ENCODE data around the gene DGKG.

DNA sequence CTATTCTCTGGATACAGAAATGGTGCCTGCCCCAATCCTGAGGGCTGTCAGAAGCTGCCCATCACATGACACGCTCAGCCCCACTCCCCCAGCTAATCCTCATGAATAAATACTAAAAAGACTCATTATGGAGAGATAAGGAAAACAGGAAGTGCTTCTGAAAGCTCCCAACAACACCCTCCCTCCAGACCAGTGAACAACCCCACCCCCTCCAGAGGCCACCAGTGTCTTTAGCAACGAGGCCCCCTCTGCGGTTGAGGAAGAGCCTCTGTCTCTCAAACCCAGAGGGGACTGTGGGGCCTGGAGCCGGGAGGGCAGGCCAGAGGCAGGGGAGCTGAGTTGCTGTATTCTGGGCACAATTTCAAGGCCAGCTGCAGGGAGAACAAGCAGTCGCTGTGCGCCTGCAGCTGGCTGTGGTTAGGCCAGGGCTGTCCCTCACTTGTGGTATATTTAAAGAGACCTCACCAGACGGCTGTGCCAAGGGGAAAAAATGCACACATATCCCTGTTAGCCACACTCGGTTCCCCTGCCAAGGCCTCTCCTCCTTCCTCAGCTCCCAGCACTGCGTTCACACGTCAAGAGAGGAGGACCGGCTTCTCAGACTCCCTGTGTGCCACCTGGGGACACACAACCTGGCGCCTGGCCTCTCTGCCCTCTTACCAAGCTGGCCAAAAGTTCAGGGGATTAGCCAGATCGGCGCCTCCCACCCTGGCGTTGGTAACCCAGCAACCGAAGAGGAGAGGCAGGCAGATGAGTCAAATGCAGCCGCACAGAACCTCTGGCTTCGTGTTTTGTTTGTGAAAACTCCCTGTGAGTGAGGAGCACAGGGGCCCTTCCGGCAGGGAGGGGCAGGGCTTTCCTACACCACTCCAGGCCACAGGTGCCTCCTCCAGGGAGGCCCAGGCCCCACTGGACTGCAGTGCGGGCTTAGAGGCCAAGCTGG, 152.0 kb downstream of the DGKG start:
- TF ChIP-seq CTCF (IDR thresholded peaks at IDR 0.05), result no peak
- no peak for TF ChIP-seq POLR2A (IDR thresholded peaks at IDR 0.05)

Measured in lower leg skin (tissue), 3 donors.